GM12872 (cell line): Measurements from ENCODE around the gene ATP7B.

ENCODE experiments used
- CTCF ChIP-seq: IDR thresholded peaks from 3 replicates; pipeline ENCODE4 v1.5.1; 2011; ENCODE audit warnings: low read depth, mild to moderate bottlenecking, low read length, moderate library complexity; ENCODE audit not compliant: insufficient read depth

ATP7B gene

GRCh38 chr13:52005841-52006522 is 5.3 kb downstream of the ATP7B start:
- no peak for TF ChIP-seq CTCF

- no peak for TF ChIP-seq CTCF
These were observed 6.6 kb downstream of the ATP7B start for GRCh38 chr13:52004511-52005170.

GRCh38 chr13:52003541-52003940 is 7.7 kb downstream of the ATP7B start:
- TF ChIP-seq CTCF: no peak

GRCh38 chr13:52002361-52002760 is 8.9 kb downstream of the ATP7B start:
- TF ChIP-seq CTCF: no peak

GRCh38 chr13:52001120-52001731 is 10.0 kb downstream of the ATP7B start:
- peak; percentile 78 for TF ChIP-seq CTCF

- no peak for TF ChIP-seq CTCF
These were observed 11.3 kb downstream of the ATP7B start for GRCh38 chr13:51999921-52000320.

GRCh38 chr13:51999510-51999911 is 11.7 kb downstream of the ATP7B start:
- no peak for TF ChIP-seq CTCF
